Panc1 (cell line): Measurements from ENCODE around the gene AGPS. TPM values are rescaled to one million over a fixed set of nuclear protein-coding genes. Genes with fewer than 3 reads are reported as not detected.

Experiments used
- ATAC-seq: fragments of 200-7000 bp; cut with Tn5 transposase; 2 replicates; pipeline ENCODE4 v1.9.1; 2020; ENCODE audit warnings: mild to moderate bottlenecking, moderate library complexity
- BruUV-seq: library from RNA; stranded (reverse); fragments of 400-500 nt; replicated peaks from 2 replicates; lab custom pipeline; 2021; lab: Mats Ljungman, UMichigan
- CTCF ChIA-PET: fragments of 300-600 bp; sonication (Branson Sonifier 250); formaldehyde crosslinking; loops from one replicate; lab custom pipeline; 2022; ENCODE audit warnings: antibody characterized with exemption; lab: Charles Lee
- POLR2A ChIA-PET: fragments of 300-600 bp; sonication (Branson Sonifier 250); formaldehyde crosslinking; loops from one replicate; lab custom pipeline; 2022; ENCODE audit warnings: antibody characterized with exemption; lab: Charles Lee
- DNase-seq: peaks from one replicate; pipeline ENCODE4 v3.0.0-alpha.2; 2010; ENCODE audit warnings: low read depth, low spot score
- H3K27ac ChIP-seq: 2 replicates; pipeline ENCODE4 v1.5.1; 2011; ENCODE audit warnings: mild to moderate bottlenecking, low read length, inconsistent platforms
- H3K27me3 ChIP-seq: fragments of 200-500 bp; sonication (Bioruptor generic); 2 replicates; pipeline ENCODE4 v1.6.0; 2014; ENCODE audit warnings: low read length, inconsistent platforms; ENCODE audit not compliant: control insufficient read depth, insufficient read depth
- H3K36me3 ChIP-seq: fragments of 200-500 bp; sonication (Bioruptor generic); 2 replicates; pipeline ENCODE4 v1.5.1; 2014; ENCODE audit warnings: inconsistent platforms, mild to moderate bottlenecking, low read length, moderate library complexity; ENCODE audit not compliant: control insufficient read depth, insufficient read depth
- H3K4me1 ChIP-seq: 2 replicates; pipeline ENCODE4 v1.5.1; 2011; ENCODE audit warnings: inconsistent platforms, mild to moderate bottlenecking, low read length, moderate library complexity; ENCODE audit not compliant: control insufficient read depth, insufficient read depth
- H3K4me3 ChIP-seq, 2 experiments: 2 replicates each; pipeline ENCODE4 v1.5.1; 2011 to 2012; ENCODE audit warnings: low read depth in 2 of 2, low read length in 2 of 2, mild to moderate bottlenecking in 2 of 2, inconsistent platforms in 1 of 2, moderate library complexity in 1 of 2
- H3K9me3 ChIP-seq: fragments of 200-500 bp; sonication (Bioruptor generic); 2 replicates; pipeline ENCODE4 v1.5.1; 2014; ENCODE audit warnings: low read depth, mild to moderate bottlenecking, inconsistent platforms, low read length, moderate library complexity; ENCODE audit not compliant: control insufficient read depth, insufficient read depth
- POLR2AphosphoS5 ChIP-seq: IDR thresholded peaks from 2 replicates; pipeline ENCODE4 v1.6.1; 2012; ENCODE audit warnings: mild to moderate bottlenecking, low read depth, low read length, moderate library complexity
- SIN3A ChIP-seq: IDR thresholded peaks from 2 replicates; pipeline ENCODE4 v1.6.1; 2012; ENCODE audit warnings: low read depth, mild to moderate bottlenecking, low read length, moderate library complexity, borderline replicate concordance; ENCODE audit not compliant: insufficient read depth
- TCF7L2 ChIP-seq: IDR thresholded peaks from 2 replicates; pipeline ENCODE4 v1.6.1; 2011; ENCODE audit warnings: mild to moderate bottlenecking, low read depth, low read length, inconsistent platforms
- in situ Hi-C: cut with HindIII; loops from 2 replicates; pipeline ENCODE4 v1.10.0; 2016; ENCODE audit warnings: low sequenced_read_pairs, low pct_unique_long_range_greater_than_20kb
- intact Hi-C: fragments of 100-400 bp; cut with micrococcal nuclease; formaldehyde crosslinking; loops from one replicate; pipeline ENCODE4 v1.10.0; 2022; ENCODE audit not compliant: unreplicated experiment
- total RNA-seq: library from RNA; stranded (reverse); gene quantifications from one replicate; pipeline ENCODE4 v1.2.1, GENCODE V29; 2021; ENCODE audit not compliant: unreplicated experiment
- TF ChIP-seq, protein P1 (sequence below): fragments of 450-650 bp; IDR thresholded peaks from 2 replicates; pipeline ENCODE4 v1.5.1; 2017; ENCODE audit warnings: mild to moderate bottlenecking
- TF ChIP-seq, protein P2 (sequence below), 2 experiments: IDR thresholded peaks; 2 replicates each; pipeline ENCODE4 v1.6.1; 2011 to 2012; ENCODE audit warnings: low read depth in 2 of 2, control low read depth in 1 of 2, low read length in 1 of 2, mild to moderate bottlenecking in 1 of 2, moderate library complexity in 1 of 2; ENCODE audit not compliant: insufficient read depth in 1 of 2

The AGPS gene
- total RNA-seq, 1 experiment from 2014 or later: 68.7 TPM

DNA sequence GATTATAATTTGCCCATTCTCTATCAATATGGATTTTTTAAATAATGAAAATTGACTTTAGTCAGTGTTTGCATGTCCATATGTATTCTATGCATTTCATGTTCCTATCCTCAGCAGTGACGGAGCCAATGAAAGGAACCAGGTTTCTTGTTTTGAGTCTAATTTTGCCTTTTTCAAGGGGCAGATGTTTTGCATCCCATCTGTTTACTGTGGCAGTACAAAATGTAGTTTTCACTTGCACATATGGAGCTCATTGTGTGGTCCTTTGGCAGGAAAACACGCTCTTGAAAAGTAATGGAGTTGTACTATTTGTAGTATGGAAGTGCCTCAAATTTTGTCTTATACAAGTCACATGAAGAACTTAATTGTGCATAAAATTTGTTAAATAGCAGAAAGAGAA lies 127.8 kb downstream of the AGPS start:
- H3K27ac ChIP-seq: no peak overlapping the region
- intact Hi-C loops: no loop called here
- BruUV-seq: no TSS peak
- no peaks in the 10 kb centered on the region for H3K4me1 ChIP-seq
- no peaks in the 10 kb centered on the region for H3K27me3 ChIP-seq
- in situ Hi-C loops: no loop called here
- no peaks in the 10 kb centered on the region for H3K9me3 ChIP-seq
- ATAC-seq: no peak
- no peak overlapping the region for H3K4me3 ChIP-seq
- POLR2A ChIA-PET: no interaction called here
- DNase-seq: no peak
- H3K36me3 ChIP-seq: peaks cover 8% of the 10 kb centered on the region; the same call in 1 of the 2 replicates
- TF ChIP-seq, protein P1, sequence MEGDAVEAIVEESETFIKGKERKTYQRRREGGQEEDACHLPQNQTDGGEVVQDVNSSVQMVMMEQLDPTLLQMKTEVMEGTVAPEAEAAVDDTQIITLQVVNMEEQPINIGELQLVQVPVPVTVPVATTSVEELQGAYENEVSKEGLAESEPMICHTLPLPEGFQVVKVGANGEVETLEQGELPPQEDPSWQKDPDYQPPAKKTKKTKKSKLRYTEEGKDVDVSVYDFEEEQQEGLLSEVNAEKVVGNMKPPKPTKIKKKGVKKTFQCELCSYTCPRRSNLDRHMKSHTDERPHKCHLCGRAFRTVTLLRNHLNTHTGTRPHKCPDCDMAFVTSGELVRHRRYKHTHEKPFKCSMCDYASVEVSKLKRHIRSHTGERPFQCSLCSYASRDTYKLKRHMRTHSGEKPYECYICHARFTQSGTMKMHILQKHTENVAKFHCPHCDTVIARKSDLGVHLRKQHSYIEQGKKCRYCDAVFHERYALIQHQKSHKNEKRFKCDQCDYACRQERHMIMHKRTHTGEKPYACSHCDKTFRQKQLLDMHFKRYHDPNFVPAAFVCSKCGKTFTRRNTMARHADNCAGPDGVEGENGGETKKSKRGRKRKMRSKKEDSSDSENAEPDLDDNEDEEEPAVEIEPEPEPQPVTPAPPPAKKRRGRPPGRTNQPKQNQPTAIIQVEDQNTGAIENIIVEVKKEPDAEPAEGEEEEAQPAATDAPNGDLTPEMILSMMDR: no peak
- TF ChIP-seq TCF7L2: no peak
- TF ChIP-seq, protein P2, sequence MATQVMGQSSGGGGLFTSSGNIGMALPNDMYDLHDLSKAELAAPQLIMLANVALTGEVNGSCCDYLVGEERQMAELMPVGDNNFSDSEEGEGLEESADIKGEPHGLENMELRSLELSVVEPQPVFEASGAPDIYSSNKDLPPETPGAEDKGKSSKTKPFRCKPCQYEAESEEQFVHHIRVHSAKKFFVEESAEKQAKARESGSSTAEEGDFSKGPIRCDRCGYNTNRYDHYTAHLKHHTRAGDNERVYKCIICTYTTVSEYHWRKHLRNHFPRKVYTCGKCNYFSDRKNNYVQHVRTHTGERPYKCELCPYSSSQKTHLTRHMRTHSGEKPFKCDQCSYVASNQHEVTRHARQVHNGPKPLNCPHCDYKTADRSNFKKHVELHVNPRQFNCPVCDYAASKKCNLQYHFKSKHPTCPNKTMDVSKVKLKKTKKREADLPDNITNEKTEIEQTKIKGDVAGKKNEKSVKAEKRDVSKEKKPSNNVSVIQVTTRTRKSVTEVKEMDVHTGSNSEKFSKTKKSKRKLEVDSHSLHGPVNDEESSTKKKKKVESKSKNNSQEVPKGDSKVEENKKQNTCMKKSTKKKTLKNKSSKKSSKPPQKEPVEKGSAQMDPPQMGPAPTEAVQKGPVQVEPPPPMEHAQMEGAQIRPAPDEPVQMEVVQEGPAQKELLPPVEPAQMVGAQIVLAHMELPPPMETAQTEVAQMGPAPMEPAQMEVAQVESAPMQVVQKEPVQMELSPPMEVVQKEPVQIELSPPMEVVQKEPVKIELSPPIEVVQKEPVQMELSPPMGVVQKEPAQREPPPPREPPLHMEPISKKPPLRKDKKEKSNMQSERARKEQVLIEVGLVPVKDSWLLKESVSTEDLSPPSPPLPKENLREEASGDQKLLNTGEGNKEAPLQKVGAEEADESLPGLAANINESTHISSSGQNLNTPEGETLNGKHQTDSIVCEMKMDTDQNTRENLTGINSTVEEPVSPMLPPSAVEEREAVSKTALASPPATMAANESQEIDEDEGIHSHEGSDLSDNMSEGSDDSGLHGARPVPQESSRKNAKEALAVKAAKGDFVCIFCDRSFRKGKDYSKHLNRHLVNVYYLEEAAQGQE (IDR thresholded peaks at IDR 0.05; ENCODE audit: insufficient read depth in 1 of 2, low read depth in 2 of 2, low read length in 1 of 2): no peak
- no peak for TF ChIP-seq SIN3A
- TF ChIP-seq POLR2AphosphoS5: no peak
- CTCF ChIA-PET: no interaction called here

DNA sequence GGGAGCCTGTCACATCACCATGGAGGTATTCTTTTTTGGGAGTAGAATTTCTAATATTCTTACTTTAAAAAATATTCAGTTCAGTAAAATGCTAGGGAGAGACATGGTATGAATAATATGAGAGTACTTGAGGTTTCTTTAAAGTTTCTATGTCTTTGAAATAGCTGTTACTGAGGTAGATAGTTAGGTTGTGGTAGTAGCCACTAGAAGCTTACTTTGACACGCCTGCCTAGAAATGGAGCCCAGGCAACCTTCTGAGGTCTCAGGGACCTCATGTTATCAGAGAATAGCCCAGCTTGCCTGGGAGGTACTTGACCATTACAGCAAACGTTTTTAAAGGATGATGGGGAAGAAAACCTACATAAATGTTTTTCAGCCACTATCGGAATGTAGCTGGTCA lies 131.2 kb downstream of the AGPS start:
- Histone ChIP-seq H3K4me3 (no peak overlapping the region), H3K9me3 (no peaks in the 10 kb centered on the region), H3K4me1 (no peaks in the 10 kb centered on the region), H3K27ac (no peak overlapping the region), H3K36me3 (peaks cover 3% of the 10 kb centered on the region; the same call in 1 of the 2 replicates), H3K27me3 (no peaks in the 10 kb centered on the region)
- BruUV-seq: no TSS peak
- in situ Hi-C loops: no loop called here
- POLR2A ChIA-PET: interaction anchor here (0.6 kb wide), 1 partner anchor 23 kb away, joined by 3 read pairs; no protein-coding TSS in a partner anchor
- CTCF ChIA-PET: no interaction called here
- no peak for DNase-seq
- TF ChIP-seq, protein P2 (IDR thresholded peaks at IDR 0.05; ENCODE audit: insufficient read depth in 1 of 2, low read depth in 2 of 2, low read length in 1 of 2): no peak
- TF ChIP-seq TCF7L2 (no peak), SIN3A (no peak), POLR2AphosphoS5 (no peak)
- TF ChIP-seq, protein P1: no peak
- intact Hi-C loops: no loop called here
- ATAC-seq: no peak
